AG09309 (cell line): Measurements from ENCODE around the gene XYLT2.
"Not testable (repeated sequence)": the region's sequence is repeated elsewhere in the genome, so short reads cannot be mapped to it uniquely, and the experiment has no call there.

Source experiments
- DNase-seq: peaks from one replicate; pipeline ENCODE4 v3.0.0-alpha.2; 2010; ENCODE audit warnings: low read depth
- H3K4me3 ChIP-seq: 2 replicates; pipeline ENCODE4 v1.5.1; 2011; ENCODE audit warnings: mild to moderate bottlenecking, low read depth, low read length, moderate library complexity; ENCODE audit not compliant: control insufficient read depth
- CTCF ChIP-seq: IDR thresholded peaks from 2 replicates; pipeline ENCODE4 v1.5.1; 2011; ENCODE audit warnings: mild to moderate bottlenecking, low read depth, low read length, inconsistent platforms; ENCODE audit not compliant: insufficient read depth, control insufficient read depth; ENCODE audit errors: missing control alignments

XYLT2 gene

DNA sequence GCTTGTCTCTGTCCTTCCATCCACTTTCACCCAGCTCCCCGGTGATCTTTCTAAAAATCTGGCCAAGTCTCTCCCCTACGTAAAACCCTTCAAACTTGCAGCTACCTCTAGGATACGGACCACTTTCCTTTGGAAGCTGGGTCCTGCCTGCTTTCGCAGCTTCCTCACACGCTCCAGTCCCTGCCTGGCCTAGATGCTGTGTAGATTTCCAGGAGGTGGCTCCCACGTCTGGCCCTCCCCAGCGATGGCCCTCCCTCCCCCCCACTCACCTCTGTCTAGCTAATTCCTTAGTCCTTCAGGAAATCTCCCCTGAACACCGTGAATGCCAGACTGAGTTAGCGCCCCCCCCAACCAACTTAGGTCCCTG is 52.0 kb downstream of the XYLT2 start:
- TF ChIP-seq CTCF, result no peak
- no peak for DNase-seq
- H3K4me3 ChIP-seq, result no peak overlapping the region

- not testable (repeated sequence) for H3K4me3 ChIP-seq, DNase-seq
Measured at GRCh38 chr17:50398672-50399071, 52.7 kb downstream of the XYLT2 start.

DNA sequence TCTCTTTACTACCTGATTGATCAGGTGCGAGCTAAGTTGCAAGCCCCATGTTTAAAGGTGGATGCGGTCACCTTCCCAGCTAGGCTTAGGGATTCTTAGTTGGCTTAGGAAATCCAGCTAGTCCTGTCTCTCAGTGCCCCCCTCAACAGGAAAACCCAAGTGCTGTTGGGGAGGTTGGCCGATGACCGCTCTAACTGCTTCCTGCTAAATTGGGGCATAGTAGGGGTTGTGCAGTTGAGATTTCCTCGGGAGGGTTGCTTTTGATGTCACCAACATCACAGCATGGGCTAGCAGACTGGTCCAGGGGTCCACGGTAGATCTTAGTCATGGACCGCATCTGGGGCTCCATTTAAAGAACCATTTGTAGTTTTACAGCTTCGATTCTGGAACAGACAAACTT is 53.7 kb downstream of the XYLT2 start:
- not testable (repeated sequence) for H3K4me3 ChIP-seq, DNase-seq

DNA sequence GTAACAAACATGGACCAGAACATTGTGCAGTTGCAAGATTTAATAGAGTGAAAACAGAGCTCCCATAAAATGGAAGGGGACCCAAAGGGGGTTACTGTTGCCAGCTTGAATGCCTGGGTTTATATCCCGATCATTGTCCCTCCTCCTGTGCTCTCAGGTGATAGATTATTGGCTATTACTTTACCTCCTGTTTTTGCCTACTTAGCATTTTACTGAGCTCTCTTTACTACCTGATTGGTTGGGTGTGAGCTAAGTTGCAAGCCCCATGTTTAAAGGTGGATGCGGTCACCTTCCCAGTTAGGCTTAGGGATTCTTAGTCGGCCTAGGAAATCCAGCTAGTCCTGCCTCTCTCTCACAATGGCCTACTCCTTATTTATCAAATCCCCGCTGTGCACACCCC is 59.4 kb downstream of the XYLT2 start:
- H3K4me3 ChIP-seq, result not testable (repeated sequence)

DNA sequence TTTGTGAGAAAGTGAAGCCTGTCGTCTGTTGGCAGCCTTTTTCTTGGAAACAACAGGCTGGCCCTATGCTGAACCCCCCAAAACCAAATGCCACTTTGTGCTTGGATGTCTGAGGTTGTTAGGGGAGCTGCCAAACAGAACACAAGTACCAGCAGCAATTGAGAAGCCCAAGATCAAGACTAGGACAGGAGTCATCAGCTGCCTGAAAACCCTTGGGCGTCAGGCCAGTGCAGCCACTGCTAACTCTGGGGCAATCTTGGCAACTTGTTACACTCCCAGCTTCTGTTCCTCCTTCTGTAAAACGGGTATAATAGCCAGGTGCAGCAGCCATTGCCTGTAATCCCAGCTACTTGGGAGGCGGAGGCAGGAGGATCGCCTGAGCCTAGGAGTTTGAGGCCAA is 60.7 kb downstream of the XYLT2 start:
- no peak for DNase-seq
- no peak for TF ChIP-seq CTCF

More for the DNA sequence above, 59.4 kb downstream of the XYLT2 start:
- DNase-seq, result not testable (repeated sequence)

GRCh38 chr17:50407921-50408320 is 62.0 kb downstream of the XYLT2 start:
- DNase-seq, result no peak
- TF ChIP-seq CTCF, result no peak
- H3K4me3 ChIP-seq, result no peak overlapping the region

More for the DNA sequence above, 60.7 kb downstream of the XYLT2 start:
- no peak overlapping the region for H3K4me3 ChIP-seq
